ENCODE measurements around the gene SESN1. TPM values are rescaled to one million over a fixed set of nuclear protein-coding genes. Genes with fewer than 3 reads are reported as not detected.

The SESN1 gene
- total and polyA plus RNA-seq, 9 of the 15 experiments (the other 6 are each of a cell fraction or from before 2014, with no cell fraction given) = 3.1 to 13.0 (median 7.4) TPM

DNA sequence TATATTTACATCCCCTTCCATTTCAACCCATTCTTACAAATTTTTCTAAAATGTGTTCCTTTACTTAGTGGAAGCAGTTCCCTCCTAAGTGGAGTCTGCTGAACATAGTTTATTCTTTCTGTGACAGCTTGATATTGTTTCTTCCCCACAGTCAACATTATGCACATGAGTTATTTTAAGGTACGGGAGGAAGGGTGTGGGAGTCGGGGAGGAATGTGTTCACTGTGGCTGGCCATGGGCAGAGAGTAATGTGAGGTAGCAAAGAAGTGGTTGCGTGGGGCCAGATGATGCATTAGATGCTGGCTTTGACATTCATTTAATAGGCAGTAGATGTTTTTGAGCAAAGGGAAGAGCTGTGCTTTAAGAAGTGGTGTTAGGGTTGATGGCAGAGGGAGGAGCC lies 148.0 kb downstream of the SESN1 start (continued):
- TF ChIP-seq, protein P1, sequence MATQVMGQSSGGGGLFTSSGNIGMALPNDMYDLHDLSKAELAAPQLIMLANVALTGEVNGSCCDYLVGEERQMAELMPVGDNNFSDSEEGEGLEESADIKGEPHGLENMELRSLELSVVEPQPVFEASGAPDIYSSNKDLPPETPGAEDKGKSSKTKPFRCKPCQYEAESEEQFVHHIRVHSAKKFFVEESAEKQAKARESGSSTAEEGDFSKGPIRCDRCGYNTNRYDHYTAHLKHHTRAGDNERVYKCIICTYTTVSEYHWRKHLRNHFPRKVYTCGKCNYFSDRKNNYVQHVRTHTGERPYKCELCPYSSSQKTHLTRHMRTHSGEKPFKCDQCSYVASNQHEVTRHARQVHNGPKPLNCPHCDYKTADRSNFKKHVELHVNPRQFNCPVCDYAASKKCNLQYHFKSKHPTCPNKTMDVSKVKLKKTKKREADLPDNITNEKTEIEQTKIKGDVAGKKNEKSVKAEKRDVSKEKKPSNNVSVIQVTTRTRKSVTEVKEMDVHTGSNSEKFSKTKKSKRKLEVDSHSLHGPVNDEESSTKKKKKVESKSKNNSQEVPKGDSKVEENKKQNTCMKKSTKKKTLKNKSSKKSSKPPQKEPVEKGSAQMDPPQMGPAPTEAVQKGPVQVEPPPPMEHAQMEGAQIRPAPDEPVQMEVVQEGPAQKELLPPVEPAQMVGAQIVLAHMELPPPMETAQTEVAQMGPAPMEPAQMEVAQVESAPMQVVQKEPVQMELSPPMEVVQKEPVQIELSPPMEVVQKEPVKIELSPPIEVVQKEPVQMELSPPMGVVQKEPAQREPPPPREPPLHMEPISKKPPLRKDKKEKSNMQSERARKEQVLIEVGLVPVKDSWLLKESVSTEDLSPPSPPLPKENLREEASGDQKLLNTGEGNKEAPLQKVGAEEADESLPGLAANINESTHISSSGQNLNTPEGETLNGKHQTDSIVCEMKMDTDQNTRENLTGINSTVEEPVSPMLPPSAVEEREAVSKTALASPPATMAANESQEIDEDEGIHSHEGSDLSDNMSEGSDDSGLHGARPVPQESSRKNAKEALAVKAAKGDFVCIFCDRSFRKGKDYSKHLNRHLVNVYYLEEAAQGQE (IDR thresholded peaks at IDR 0.05; ENCODE audit: borderline replicate concordance) = no peak
- TF ChIP-seq, protein P1 (CRISPR knock-in tag; IDR thresholded peaks at IDR 0.05; ENCODE audit: low read depth) = no peak
- TF ChIP-seq MCM5 (IDR thresholded peaks at IDR 0.05; ENCODE audit: low read depth) = no peak
- TF ChIP-seq HDAC1 (IDR thresholded peaks at IDR 0.05) = no peak
- no peak for TF ChIP-seq BRF1 (IDR thresholded peaks at IDR 0.05; ENCODE audit: borderline replicate concordance, extremely low read depth, insufficient read length)
- no peak for TF ChIP-seq MLX (CRISPR knock-in tag; conservative IDR thresholded peaks at IDR 0.05)
- no peak for TF ChIP-seq ZNF583 (CRISPR knock-in tag; IDR thresholded peaks at IDR 0.05)
- TF ChIP-seq RAD21 (CRISPR knock-in tag; conservative IDR thresholded peaks at IDR 0.05 in 1 of 2, IDR thresholded peaks at IDR 0.05 in 1 of 2) = no peak
- no peak for TF ChIP-seq RBM22 (IDR thresholded peaks at IDR 0.05; ENCODE audit: low read depth, low read length, poor library complexity, severe bottlenecking)
- TF ChIP-seq KAT7 (CRISPR knock-in tag; IDR thresholded peaks at IDR 0.05; ENCODE audit: borderline replicate concordance) = no peak
- TF ChIP-seq ZNF766 (CRISPR knock-in tag; conservative IDR thresholded peaks at IDR 0.05) = no peak
- TF ChIP-seq THRB (CRISPR knock-in tag; conservative IDR thresholded peaks at IDR 0.05) = no peak
